Stomach (tissue), 4 donors: ENCODE data around the gene VPS33B.

Experiments used
- EP300 ChIP-seq: sonication (generic); formaldehyde crosslinking; IDR thresholded peaks from one replicate; pipeline ENCODE4 v1.6.1; 2017; ENCODE audit warnings: antibody characterized with exemption
- POLR2A ChIP-seq, 4 donors: fragments of 450-650 bp; IDR thresholded peaks; one replicate each; pipeline ENCODE4 v1.6.1; 2016; ENCODE audit warnings: antibody characterized with exemption in 4 of 4, control low read depth in 2 of 4, mild to moderate bottlenecking in 1 of 4, moderate library complexity in 1 of 4
- TF ChIP-seq, protein P1 (sequence below), 7 experiments: fragments of 450-650 bp in 4 of 7; fragments of 200-600 bp in 3 of 7; sonication (generic) in 3 of 7; IDR thresholded peaks; one replicate each; pipeline ENCODE4 v1.5.1; 2016 to 2019; ENCODE audit warnings: antibody characterized with exemption in 7 of 7, control low read depth in 2 of 7, mild to moderate bottlenecking in 1 of 7

DNA sequence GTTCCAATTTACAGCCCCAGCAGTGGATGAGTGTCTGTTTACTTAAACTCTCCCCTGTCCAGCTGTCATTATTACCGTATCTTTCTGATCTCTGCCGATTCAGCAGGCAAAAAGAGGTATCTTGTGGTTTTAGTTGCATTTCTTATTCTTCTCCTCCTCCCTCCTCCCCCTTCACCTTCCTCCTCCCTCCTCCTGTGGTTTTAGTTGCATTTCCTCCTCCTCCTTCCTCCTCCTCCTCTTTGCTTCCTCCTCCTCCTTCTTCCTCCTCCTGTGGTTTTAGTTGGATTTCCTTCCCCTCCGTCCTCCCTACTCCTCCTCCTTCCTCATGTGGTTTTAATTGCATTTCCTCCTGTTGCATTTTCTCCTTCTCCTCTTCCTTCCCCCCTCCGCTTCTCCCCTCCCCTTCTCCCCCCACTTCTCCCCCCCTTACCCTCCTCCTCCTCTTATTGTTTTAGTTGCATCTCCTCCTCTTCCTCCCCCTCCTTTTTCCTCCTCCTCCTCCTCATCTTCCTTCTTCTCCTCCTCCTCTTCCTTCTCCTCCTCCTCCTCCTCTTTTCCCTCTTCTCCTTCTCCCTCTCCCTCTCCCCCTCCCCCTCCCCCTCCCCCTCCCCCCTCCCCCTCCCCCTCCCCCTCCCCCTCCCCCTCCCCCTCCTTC is 25.3 kb upstream of the VPS33B start:
- TF ChIP-seq, protein P1, sequence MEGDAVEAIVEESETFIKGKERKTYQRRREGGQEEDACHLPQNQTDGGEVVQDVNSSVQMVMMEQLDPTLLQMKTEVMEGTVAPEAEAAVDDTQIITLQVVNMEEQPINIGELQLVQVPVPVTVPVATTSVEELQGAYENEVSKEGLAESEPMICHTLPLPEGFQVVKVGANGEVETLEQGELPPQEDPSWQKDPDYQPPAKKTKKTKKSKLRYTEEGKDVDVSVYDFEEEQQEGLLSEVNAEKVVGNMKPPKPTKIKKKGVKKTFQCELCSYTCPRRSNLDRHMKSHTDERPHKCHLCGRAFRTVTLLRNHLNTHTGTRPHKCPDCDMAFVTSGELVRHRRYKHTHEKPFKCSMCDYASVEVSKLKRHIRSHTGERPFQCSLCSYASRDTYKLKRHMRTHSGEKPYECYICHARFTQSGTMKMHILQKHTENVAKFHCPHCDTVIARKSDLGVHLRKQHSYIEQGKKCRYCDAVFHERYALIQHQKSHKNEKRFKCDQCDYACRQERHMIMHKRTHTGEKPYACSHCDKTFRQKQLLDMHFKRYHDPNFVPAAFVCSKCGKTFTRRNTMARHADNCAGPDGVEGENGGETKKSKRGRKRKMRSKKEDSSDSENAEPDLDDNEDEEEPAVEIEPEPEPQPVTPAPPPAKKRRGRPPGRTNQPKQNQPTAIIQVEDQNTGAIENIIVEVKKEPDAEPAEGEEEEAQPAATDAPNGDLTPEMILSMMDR (IDR thresholded peaks at IDR 0.05): no peak
- TF ChIP-seq POLR2A (IDR thresholded peaks at IDR 0.05): no peak
- no peak for TF ChIP-seq EP300
